Sigmoid colon (tissue), 4 donors: ENCODE measurements around the gene TCERG1L.
"Not testable (repeated sequence)": the region's sequence is repeated elsewhere in the genome, so short reads cannot be mapped to it uniquely, and the experiment has no call there.

Source experiments
- CTCF ChIP-seq, 4 experiments: fragments of 450-650 bp in 3 of 4; fragments of 200-600 bp in 1 of 4; IDR thresholded peaks; one replicate each; pipeline ENCODE4 v1.5.1; 2016 to 2019; ENCODE audit warnings: antibody characterized with exemption in 4 of 4, mild to moderate bottlenecking in 3 of 4, moderate library complexity in 2 of 4
- EP300 ChIP-seq, 4 donors: sonication (generic); formaldehyde crosslinking; IDR thresholded peaks; one replicate each; pipeline ENCODE4 v1.6.1; 2017; ENCODE audit warnings: antibody characterized with exemption in 4 of 4
- POLR2A ChIP-seq, 2 donors: fragments of 450-650 bp; IDR thresholded peaks; one replicate each; pipeline ENCODE4 v1.6.1; 2016; ENCODE audit warnings: antibody characterized with exemption in 2 of 2, mild to moderate bottlenecking in 2 of 2, moderate library complexity in 2 of 2
- POLR2AphosphoS5 ChIP-seq, 4 donors: sonication (generic); formaldehyde crosslinking; IDR thresholded peaks; one replicate each; pipeline ENCODE4 v1.6.1; 2017; ENCODE audit warnings: antibody characterized with exemption in 4 of 4

- not testable (repeated sequence) for TF ChIP-seq POLR2A, CTCF, EP300, POLR2AphosphoS5 (IDR thresholded peaks at IDR 0.05)
These were observed 232.6 kb downstream of the TCERG1L start for GRCh38 chr10:131078882-131079280.
